SK-N-SH (cell line): ENCODE data around the gene UNC5B. TPM values are rescaled to one million over a fixed set of nuclear protein-coding genes. Genes with fewer than 3 reads are reported as not detected.

ENCODE experiments used
- CTCF ChIA-PET: fragments of 300-600, 350-600 bp; formaldehyde crosslinking; extraction: SDS; loops from one replicate; lab custom pipeline; 2021; lab: Yijun Ruan, JAX
- POLR2A ChIA-PET: fragments of 350-600 bp; sonication (Branson Sonifier 250); formaldehyde crosslinking; extraction: SDS; loops from one replicate; lab custom pipeline; 2020; ENCODE audit warnings: antibody characterized with exemption, inconsistent platforms; lab: Yijun Ruan, JAX
- DNase-seq: peaks from one replicate; pipeline ENCODE4 v3.0.0; 2012
- H2AFZ ChIP-seq: fragments of 200-600 bp; sonication (generic); 2 replicates; pipeline ENCODE4 v1.8.1; 2016; ENCODE audit warnings: antibody characterized with exemption, mild to moderate bottlenecking, low read depth
- H3F3A ChIP-seq: fragments of 200-600 bp; sonication (generic); replicated peaks from 2 replicates; pipeline ENCODE3; 2016; ENCODE audit warnings: antibody characterized with exemption, mild to moderate bottlenecking; ENCODE audit not compliant: insufficient read depth
- H3K27ac ChIP-seq, 2 experiments: fragments of 200-500 bp in 1 of 2; fragments of 200-600 bp in 1 of 2; sonication (Bioruptor generic) in 1 of 2; sonication (generic), shearing (Covaris generic) in 1 of 2; 2 replicates each; pipeline versions ENCODE4 v1.5.1 to v1.6.1; 2014 to 2016; ENCODE audit warnings: low read depth in 2 of 2, inconsistent platforms in 1 of 2, low read length in 1 of 2, mild to moderate bottlenecking in 1 of 2, mixed read lengths in 1 of 2
- H3K27me3 ChIP-seq: fragments of 200-600 bp; sonication (generic), shearing (Covaris generic); 2 replicates; pipeline ENCODE4 v1.6.1; 2016; ENCODE audit warnings: mixed run types; ENCODE audit not compliant: insufficient read depth
- H3K36me3 ChIP-seq, 2 experiments: fragments of 200-500 bp in 1 of 2; fragments of 200-600 bp in 1 of 2; sonication (Bioruptor generic) in 1 of 2; sonication (generic) in 1 of 2; replicated peaks in 1 of 2; 2 replicates each; pipeline versions ENCODE3 to v1.5.1; 2014 to 2016; ENCODE audit warnings: low read length in 1 of 2, mild to moderate bottlenecking in 1 of 2; ENCODE audit not compliant: insufficient read depth in 2 of 2, control insufficient read depth in 1 of 2
- H3K4me1 ChIP-seq, 2 experiments: fragments of 200-500 bp in 1 of 2; fragments of 200-600 bp in 1 of 2; sonication (Bioruptor generic) in 1 of 2; sonication (generic), shearing (Covaris generic) in 1 of 2; 2 replicates each; pipeline versions ENCODE4 v1.5.1 to v1.6.1; 2014 to 2016; ENCODE audit warnings: low read depth in 1 of 2, low read length in 1 of 2, mixed run types in 1 of 2; ENCODE audit not compliant: insufficient read depth in 2 of 2, control insufficient read depth in 1 of 2
- H3K4me2 ChIP-seq: fragments of 200-600 bp; sonication (generic), shearing (Covaris generic); 2 replicates; pipeline ENCODE4 v1.6.1; 2017; ENCODE audit warnings: mixed run types
- H3K4me3 ChIP-seq, 2 experiments: fragments of 200-500 bp in 1 of 2; fragments of 200-600 bp in 1 of 2; sonication (Bioruptor generic) in 1 of 2; sonication (generic), shearing (Covaris generic) in 1 of 2; 2 replicates each; pipeline versions ENCODE4 v1.5.1 to v1.8.1; 2014 to 2016; ENCODE audit warnings: low read depth in 2 of 2, inconsistent platforms in 1 of 2, low read length in 1 of 2, mild to moderate bottlenecking in 1 of 2, mixed read lengths in 1 of 2, moderate library complexity in 1 of 2
- H3K79me2 ChIP-seq: fragments of 200-600 bp; sonication (generic); 2 replicates; pipeline ENCODE4 v1.8.1; 2017; ENCODE audit warnings: mild to moderate bottlenecking; ENCODE audit not compliant: insufficient read depth
- H3K9ac ChIP-seq: fragments of 200-600 bp; sonication (generic); 2 replicates; pipeline ENCODE4 v1.6.1; 2017; ENCODE audit warnings: mixed run types
- H3K9me2 ChIP-seq: fragments of 200-600 bp; sonication (generic); 2 replicates; pipeline ENCODE4 v1.6.1; 2017; ENCODE audit warnings: mixed run types
- H3K9me3 ChIP-seq: fragments of 200-600 bp; sonication (generic); 2 replicates; pipeline ENCODE4 v1.6.1; 2017; ENCODE audit warnings: mixed run types, mild to moderate bottlenecking, moderate library complexity
- H4K20me1 ChIP-seq: fragments of 200-600 bp; sonication (generic); 2 replicates; pipeline ENCODE4 v1.6.1; 2017; ENCODE audit warnings: mild to moderate bottlenecking, mixed run types; ENCODE audit not compliant: insufficient read depth
- CHD2 ChIP-seq: fragments of 150-350 bp; IDR thresholded peaks from 2 replicates; pipeline ENCODE4 v1.6.1; 2018; ENCODE audit warnings: low read length; ENCODE audit not compliant: partially characterized antibody
- EP300 ChIP-seq, 2 experiments: IDR thresholded peaks; 2 replicates each; pipeline versions ENCODE4 v1.4.0 to v1.6.1; 2012; ENCODE audit warnings: borderline replicate concordance in 1 of 2, low read depth in 1 of 2, low read length in 1 of 2
- EZH2phosphoT487 ChIP-seq: fragments of 200-600 bp; sonication (generic); IDR thresholded peaks from 2 replicates; pipeline ENCODE4 v1.6.1; 2017; ENCODE audit warnings: low read depth, mixed run types, mild to moderate bottlenecking, antibody characterized with exemption, moderate library complexity, borderline replicate concordance
- FOXM1 ChIP-seq: IDR thresholded peaks from 2 replicates; pipeline ENCODE4 v1.4.0; 2012; ENCODE audit warnings: low read depth, mild to moderate bottlenecking
- GABPA ChIP-seq: IDR thresholded peaks from 2 replicates; pipeline ENCODE4 v1.4.0; 2012; ENCODE audit warnings: low read depth, mild to moderate bottlenecking
- GATA2 ChIP-seq: sonication (generic); formaldehyde crosslinking; IDR thresholded peaks from 2 replicates; pipeline ENCODE4 v1.5.0; 2020; ENCODE audit warnings: mild to moderate bottlenecking, missing genetic modification reagents
- MEF2A ChIP-seq: IDR thresholded peaks from 2 replicates; pipeline ENCODE4 v1.4.0; 2012; ENCODE audit warnings: low read depth, borderline replicate concordance
- MXI1 ChIP-seq: IDR thresholded peaks from 2 replicates; pipeline ENCODE4 v1.6.1; 2012; ENCODE audit warnings: mild to moderate bottlenecking, low read depth, low read length, improper control_type of control experiment
- RAD21 ChIP-seq: IDR thresholded peaks from 2 replicates; pipeline ENCODE4 v1.6.1; 2012; ENCODE audit warnings: mild to moderate bottlenecking, low read length
- RFX5 ChIP-seq: IDR thresholded peaks from 2 replicates; pipeline ENCODE4 v1.6.1; 2012; ENCODE audit warnings: mild to moderate bottlenecking, improper control_type of control experiment, low read length
- TCF12 ChIP-seq: IDR thresholded peaks from 2 replicates; pipeline ENCODE4 v1.4.0; 2012
- WGBS: methylation state at CpG from one replicate; pipeline ENCODE4 v1.1.6; 2017; ENCODE audit warnings: low lambda C conversion rate; 5-methylcytosine and 5-hydroxymethylcytosine counted together
- polyA plus RNA-seq, 3 experiments: library from polyadenylated mRNA; depleted of rRNA; stranded (reverse); fragments of >200 nt; gene quantifications; 2 replicates each; pipeline ENCODE4 v1.2.3, GENCODE V29; 2012
- TF ChIP-seq, protein P1 (sequence below): IDR thresholded peaks from 2 replicates; pipeline ENCODE4 v1.6.1; 2012; ENCODE audit warnings: mild to moderate bottlenecking, low read depth, low read length, moderate library complexity
- TF ChIP-seq, protein P2 (sequence below): fragments of 200-600 bp; sonication (generic); IDR thresholded peaks from 2 replicates; pipeline ENCODE4 v1.6.1; 2017; ENCODE audit warnings: antibody characterized with exemption, mild to moderate bottlenecking, moderate library complexity

UNC5B gene
- polyA plus RNA-seq, 1 of the 3 experiments (the other 2 are of a cell fraction) = 13.8 TPM

DNA sequence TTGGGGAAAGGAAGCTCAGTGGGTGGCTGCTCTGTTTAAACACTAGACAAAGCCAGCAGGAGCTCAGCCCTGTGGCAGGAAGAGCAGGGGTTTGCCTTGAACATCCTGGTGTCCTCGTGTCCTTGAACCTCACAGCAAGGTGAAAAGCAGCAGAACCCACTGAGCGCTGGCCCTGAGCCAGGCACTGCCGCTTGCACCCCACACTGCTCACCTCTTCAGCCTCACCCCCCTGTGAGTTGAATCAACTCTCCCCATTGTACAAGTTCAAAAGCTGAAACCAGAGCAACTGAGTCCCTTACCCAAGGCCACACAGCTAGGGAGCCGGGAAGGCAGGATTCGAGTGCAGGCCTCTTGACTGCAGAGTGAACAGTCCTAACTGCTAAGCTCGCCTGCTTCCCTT lies 138.7 kb downstream of the UNC5B start (continued):
- TF ChIP-seq, protein P1, sequence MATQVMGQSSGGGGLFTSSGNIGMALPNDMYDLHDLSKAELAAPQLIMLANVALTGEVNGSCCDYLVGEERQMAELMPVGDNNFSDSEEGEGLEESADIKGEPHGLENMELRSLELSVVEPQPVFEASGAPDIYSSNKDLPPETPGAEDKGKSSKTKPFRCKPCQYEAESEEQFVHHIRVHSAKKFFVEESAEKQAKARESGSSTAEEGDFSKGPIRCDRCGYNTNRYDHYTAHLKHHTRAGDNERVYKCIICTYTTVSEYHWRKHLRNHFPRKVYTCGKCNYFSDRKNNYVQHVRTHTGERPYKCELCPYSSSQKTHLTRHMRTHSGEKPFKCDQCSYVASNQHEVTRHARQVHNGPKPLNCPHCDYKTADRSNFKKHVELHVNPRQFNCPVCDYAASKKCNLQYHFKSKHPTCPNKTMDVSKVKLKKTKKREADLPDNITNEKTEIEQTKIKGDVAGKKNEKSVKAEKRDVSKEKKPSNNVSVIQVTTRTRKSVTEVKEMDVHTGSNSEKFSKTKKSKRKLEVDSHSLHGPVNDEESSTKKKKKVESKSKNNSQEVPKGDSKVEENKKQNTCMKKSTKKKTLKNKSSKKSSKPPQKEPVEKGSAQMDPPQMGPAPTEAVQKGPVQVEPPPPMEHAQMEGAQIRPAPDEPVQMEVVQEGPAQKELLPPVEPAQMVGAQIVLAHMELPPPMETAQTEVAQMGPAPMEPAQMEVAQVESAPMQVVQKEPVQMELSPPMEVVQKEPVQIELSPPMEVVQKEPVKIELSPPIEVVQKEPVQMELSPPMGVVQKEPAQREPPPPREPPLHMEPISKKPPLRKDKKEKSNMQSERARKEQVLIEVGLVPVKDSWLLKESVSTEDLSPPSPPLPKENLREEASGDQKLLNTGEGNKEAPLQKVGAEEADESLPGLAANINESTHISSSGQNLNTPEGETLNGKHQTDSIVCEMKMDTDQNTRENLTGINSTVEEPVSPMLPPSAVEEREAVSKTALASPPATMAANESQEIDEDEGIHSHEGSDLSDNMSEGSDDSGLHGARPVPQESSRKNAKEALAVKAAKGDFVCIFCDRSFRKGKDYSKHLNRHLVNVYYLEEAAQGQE = no peak
- TF ChIP-seq, protein P2, sequence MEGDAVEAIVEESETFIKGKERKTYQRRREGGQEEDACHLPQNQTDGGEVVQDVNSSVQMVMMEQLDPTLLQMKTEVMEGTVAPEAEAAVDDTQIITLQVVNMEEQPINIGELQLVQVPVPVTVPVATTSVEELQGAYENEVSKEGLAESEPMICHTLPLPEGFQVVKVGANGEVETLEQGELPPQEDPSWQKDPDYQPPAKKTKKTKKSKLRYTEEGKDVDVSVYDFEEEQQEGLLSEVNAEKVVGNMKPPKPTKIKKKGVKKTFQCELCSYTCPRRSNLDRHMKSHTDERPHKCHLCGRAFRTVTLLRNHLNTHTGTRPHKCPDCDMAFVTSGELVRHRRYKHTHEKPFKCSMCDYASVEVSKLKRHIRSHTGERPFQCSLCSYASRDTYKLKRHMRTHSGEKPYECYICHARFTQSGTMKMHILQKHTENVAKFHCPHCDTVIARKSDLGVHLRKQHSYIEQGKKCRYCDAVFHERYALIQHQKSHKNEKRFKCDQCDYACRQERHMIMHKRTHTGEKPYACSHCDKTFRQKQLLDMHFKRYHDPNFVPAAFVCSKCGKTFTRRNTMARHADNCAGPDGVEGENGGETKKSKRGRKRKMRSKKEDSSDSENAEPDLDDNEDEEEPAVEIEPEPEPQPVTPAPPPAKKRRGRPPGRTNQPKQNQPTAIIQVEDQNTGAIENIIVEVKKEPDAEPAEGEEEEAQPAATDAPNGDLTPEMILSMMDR = no peak
- TF ChIP-seq RFX5 (no peak), GATA2 (CRISPR knock-in tag) (no peak)

DNA sequence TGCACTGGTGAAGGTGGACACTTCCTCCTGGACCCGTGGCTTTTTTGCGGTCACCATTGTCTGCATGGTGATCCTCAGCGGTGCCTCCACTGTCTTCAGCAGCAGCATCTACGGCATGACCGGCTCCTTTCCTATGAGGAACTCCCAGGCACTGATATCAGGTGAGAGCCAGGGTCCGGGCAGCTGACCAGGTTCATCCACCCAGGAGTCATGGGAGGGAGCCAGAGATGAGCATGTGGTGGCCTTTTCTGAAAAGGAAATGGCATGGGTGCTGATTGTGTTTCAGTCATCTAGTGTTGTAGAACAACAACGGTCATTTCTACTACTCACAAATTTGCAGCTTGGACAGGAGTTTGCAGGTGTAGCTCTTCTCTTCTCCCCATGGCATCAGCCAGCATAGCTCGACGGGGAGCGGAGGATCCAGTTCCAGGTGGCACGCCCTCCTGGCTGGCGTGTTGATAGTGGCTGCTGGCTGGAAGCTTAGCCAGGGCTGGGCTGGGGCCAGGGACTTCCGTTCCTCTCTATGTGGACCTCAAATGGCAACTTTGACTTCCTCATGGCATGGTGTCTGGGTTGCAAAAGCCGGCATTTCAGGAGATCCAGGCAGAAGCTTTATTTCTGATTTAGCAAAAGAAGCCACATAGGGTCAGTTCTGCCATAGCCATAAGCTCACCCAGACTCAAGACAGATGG lies 139.4 kb downstream of the UNC5B start:
- H3K27me3 ChIP-seq = no peaks in the 10 kb centered on the region
- ChIA-PET POLR2A (no interaction called here), CTCF (interaction anchor here (0.9 to 4.1 kb wide), 7 partner anchors 11 to 258 kb away, joined by 3 to 17 read pairs (median 8); partner anchors contain the start of gene SLC29A3)
- H3K4me1 ChIP-seq = no peaks in the 10 kb centered on the region; a peak in 1 of 4 replicates
- H3K9me2 ChIP-seq = no peaks in the 10 kb centered on the region
- TF ChIP-seq, protein P1 = no peak
- TF ChIP-seq MXI1 (no peak), MEF2A (no peak), GATA2 (CRISPR knock-in tag) (no peak), GABPA (no peak), EP300 (IDR thresholded peaks at IDR 0.05; ENCODE audit: borderline replicate concordance in 1 of 2, low read depth in 1 of 2, low read length in 1 of 2) (no peak), TCF12 (no peak), EZH2phosphoT487 (no peak), FOXM1 (no peak), RAD21 (no peak), RFX5 (no peak), CHD2 (no peak)
- TF ChIP-seq, protein P2 = no peak
- no peak overlapping the region for H3K4me2 ChIP-seq
- no peaks in the 10 kb centered on the region for H3F3A ChIP-seq
- H2AFZ ChIP-seq = no peak overlapping the region
- H3K9ac ChIP-seq = no peak overlapping the region
- no peak for DNase-seq
- no peaks in the 10 kb centered on the region for H3K9me3 ChIP-seq
- no peaks in the 10 kb centered on the region for H3K36me3 ChIP-seq
- WGBS = 90% methylated on average over 11 of the region's 14 CpGs
- no peak overlapping the region for H3K27ac ChIP-seq
- H3K4me3 ChIP-seq = no peak overlapping the region
- no peaks in the 10 kb centered on the region for H4K20me1 ChIP-seq
- H3K79me2 ChIP-seq = no peaks in the 10 kb centered on the region
